Measurements from ENCODE around the gene RCSD1.

The RCSD1 gene

DNA sequence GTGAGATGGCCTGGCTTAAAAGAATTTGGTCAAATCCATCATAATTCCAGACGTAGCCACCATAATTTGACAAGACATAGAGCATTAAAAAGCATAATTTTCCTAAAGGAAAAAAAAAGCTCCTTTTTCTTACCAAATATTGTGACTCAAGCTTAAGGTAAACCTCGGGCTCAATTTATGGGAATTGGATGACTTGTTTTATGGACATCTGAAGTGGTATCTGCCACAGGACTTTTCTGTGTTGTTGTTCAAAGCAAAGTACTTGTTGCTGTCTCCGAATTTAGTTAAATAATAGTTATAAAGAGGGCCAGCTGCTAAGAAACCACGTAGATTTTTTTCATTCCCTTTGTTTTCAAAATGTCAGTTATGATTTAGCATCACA lies 92.8 kb downstream of the RCSD1 start:
- Histone ChIP-seq H2AFZ (ENCODE audit: low read depth, low read length, severe bottlenecking) (no peak overlapping the region), H3K9me3 (ENCODE audit: insufficient read depth, low read length) (no peaks in the 10 kb centered on the region), H3K9ac (ENCODE audit: low read length) (peak overlapping the region; percentile 78), H3K79me2 (ENCODE audit: insufficient read depth, low read length) (no peaks in the 10 kb centered on the region), H4K20me1 (ENCODE audit: low read depth, low read length) (no peaks in the 10 kb centered on the region), H3K9me2 (replicated peaks; ENCODE audit: insufficient read depth, low read length) (no peaks in the 10 kb centered on the region), H3K27ac (ENCODE audit: low read depth, low read length) (no peak overlapping the region), H3F3A (ENCODE audit: insufficient read depth) (no peaks in the 10 kb centered on the region), H3K36me3 (ENCODE audit: low read length) (no peaks in the 10 kb centered on the region), H3K4me2 (ENCODE audit: low read depth, low read length, poor library complexity, severe bottlenecking) (peak overlapping the region; percentile 88), H3K4me3 (ENCODE audit: insufficient read depth, low read length, poor library complexity, severe bottlenecking) (peak overlapping the region; percentile 82), H3K27me3 (ENCODE audit: low read length) (no peaks in the 10 kb centered on the region)
- TF ChIP-seq EZH2phosphoT487 (conservative IDR thresholded peaks at IDR 0.05; ENCODE audit: low read length) = no peak
- TF ChIP-seq, protein P1, sequence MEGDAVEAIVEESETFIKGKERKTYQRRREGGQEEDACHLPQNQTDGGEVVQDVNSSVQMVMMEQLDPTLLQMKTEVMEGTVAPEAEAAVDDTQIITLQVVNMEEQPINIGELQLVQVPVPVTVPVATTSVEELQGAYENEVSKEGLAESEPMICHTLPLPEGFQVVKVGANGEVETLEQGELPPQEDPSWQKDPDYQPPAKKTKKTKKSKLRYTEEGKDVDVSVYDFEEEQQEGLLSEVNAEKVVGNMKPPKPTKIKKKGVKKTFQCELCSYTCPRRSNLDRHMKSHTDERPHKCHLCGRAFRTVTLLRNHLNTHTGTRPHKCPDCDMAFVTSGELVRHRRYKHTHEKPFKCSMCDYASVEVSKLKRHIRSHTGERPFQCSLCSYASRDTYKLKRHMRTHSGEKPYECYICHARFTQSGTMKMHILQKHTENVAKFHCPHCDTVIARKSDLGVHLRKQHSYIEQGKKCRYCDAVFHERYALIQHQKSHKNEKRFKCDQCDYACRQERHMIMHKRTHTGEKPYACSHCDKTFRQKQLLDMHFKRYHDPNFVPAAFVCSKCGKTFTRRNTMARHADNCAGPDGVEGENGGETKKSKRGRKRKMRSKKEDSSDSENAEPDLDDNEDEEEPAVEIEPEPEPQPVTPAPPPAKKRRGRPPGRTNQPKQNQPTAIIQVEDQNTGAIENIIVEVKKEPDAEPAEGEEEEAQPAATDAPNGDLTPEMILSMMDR (IDR thresholded peaks at IDR 0.05; ENCODE audit: insufficient read depth, low read length, poor library complexity, severe bottlenecking) = no peak

DNA sequence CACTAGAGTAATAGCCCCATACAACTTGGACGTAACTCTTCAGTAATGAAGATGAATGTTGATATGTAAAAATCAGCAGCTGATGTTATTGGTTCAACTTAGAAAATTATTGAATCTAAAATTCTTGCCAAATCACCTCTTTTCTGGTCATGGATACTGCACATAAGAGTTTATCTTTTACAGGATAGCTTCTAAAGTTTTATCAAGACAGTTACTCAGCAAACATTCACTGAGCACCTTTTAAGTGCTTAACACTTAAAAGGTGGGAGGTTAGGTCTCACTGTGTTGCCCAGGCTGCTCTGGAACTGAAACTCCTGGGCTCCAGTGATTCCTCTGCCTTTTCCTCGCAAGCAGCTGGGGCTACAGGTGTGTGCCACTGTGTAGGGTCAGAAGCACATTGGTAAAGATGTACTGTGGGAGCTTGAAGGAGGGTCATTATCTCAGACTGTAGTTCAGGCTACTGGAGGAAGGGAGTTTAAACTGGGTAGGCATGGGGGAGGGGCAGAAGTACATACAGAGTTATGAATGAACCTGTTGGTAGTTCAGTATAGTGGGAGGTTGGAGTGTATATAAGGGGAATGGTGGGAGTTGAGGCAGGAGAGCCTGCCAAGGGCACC lies 93.8 kb downstream of the RCSD1 start:
- no peak overlapping the region for H3K4me3 ChIP-seq (ENCODE audit: insufficient read depth, low read length, poor library complexity, severe bottlenecking)
- H4K20me1 ChIP-seq (ENCODE audit: low read depth, low read length) = no peaks in the 10 kb centered on the region
- TF ChIP-seq EZH2phosphoT487 (conservative IDR thresholded peaks at IDR 0.05; ENCODE audit: low read length) = no peak
- TF ChIP-seq, protein P1 (IDR thresholded peaks at IDR 0.05; ENCODE audit: insufficient read depth, low read length, poor library complexity, severe bottlenecking) = no peak
- peak overlapping the region; percentile 88 for H3K4me2 ChIP-seq (ENCODE audit: low read depth, low read length, poor library complexity, severe bottlenecking)
- no peak overlapping the region for H3K27ac ChIP-seq (ENCODE audit: low read depth, low read length)
- H3K79me2 ChIP-seq (ENCODE audit: insufficient read depth, low read length) = no peaks in the 10 kb centered on the region
- no peaks in the 10 kb centered on the region for H3K27me3 ChIP-seq (ENCODE audit: low read length)
- no peaks in the 10 kb centered on the region for H3K9me2 ChIP-seq (replicated peaks; ENCODE audit: insufficient read depth, low read length)
- no peaks in the 10 kb centered on the region for H3F3A ChIP-seq (ENCODE audit: insufficient read depth)
- H2AFZ ChIP-seq (ENCODE audit: low read depth, low read length, severe bottlenecking) = no peak overlapping the region
- no peaks in the 10 kb centered on the region for H3K9me3 ChIP-seq (ENCODE audit: insufficient read depth, low read length)
- no peak overlapping the region for H3K9ac ChIP-seq (ENCODE audit: low read length)
- H3K36me3 ChIP-seq (ENCODE audit: low read length) = no peaks in the 10 kb centered on the region

DNA sequence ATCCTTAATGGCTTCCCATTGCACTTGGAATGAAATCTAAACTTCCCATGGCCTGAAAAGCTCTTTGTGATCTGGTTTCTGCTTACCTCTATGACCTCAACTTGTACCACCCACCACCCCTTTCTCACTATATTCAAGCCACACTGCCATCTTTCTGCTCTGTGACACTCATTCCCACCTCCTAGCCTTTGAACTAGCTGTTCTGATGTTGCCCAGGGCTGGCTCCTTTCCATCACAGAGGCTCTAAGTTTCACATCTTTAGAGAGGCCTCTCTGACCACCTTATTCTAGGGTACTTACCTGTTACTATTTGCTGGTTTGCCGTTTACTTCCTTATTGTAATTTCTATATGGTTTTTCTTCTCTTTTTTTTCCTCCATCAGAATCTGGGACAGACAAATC lies 96.0 kb downstream of the RCSD1 start:
- Histone ChIP-seq H3K27me3 (ENCODE audit: low read length) (no peaks in the 10 kb centered on the region), H3K27ac (ENCODE audit: low read depth, low read length) (no peak overlapping the region), H3K4me2 (ENCODE audit: low read depth, low read length, poor library complexity, severe bottlenecking) (no peak overlapping the region), H4K20me1 (ENCODE audit: low read depth, low read length) (no peaks in the 10 kb centered on the region), H2AFZ (ENCODE audit: low read depth, low read length, severe bottlenecking) (no peak overlapping the region), H3K9me3 (ENCODE audit: insufficient read depth, low read length) (no peaks in the 10 kb centered on the region), H3K9ac (ENCODE audit: low read length) (no peak overlapping the region), H3K36me3 (ENCODE audit: low read length) (no peaks in the 10 kb centered on the region), H3K79me2 (ENCODE audit: insufficient read depth, low read length) (0 out of 2 replicates have a peak, but pooled peaks cover 3% of the 10 kb centered on the region), H3F3A (ENCODE audit: insufficient read depth) (no peaks in the 10 kb centered on the region), H3K9me2 (replicated peaks; ENCODE audit: insufficient read depth, low read length) (no peaks in the 10 kb centered on the region), H3K4me3 (ENCODE audit: insufficient read depth, low read length, poor library complexity, severe bottlenecking) (no peak overlapping the region)
- TF ChIP-seq, protein P1 (IDR thresholded peaks at IDR 0.05; ENCODE audit: insufficient read depth, low read length, poor library complexity, severe bottlenecking) = no peak
- TF ChIP-seq EZH2phosphoT487 (conservative IDR thresholded peaks at IDR 0.05; ENCODE audit: low read length) = no peak
